ENCODE data around the gene UBE3C. TPM values are rescaled to one million over a fixed set of nuclear protein-coding genes. Genes with fewer than 3 reads are reported as not detected.

UBE3C gene
- total and polyA plus RNA-seq, 2 donors (not counting 3 experiments of a cell fraction or from before 2014, with no cell fraction given): 45.1 to 77.3 TPM

- Histone ChIP-seq H3K9ac (replicated peaks; ENCODE audit: extremely low read depth, insufficient read depth, low read length) (no peak overlapping the region), H2AFZ (ENCODE audit: low read depth, low read length) (no peak overlapping the region), H4K20me1 (replicated peaks; ENCODE audit: control insufficient read depth, extremely low read depth, insufficient read depth, low read length) (no peaks in the 10 kb centered on the region), H3K4me2 (ENCODE audit: insufficient read depth, low read length) (no peak overlapping the region), H3K36me3 (ENCODE audit: control insufficient read depth in 2 of 2, extremely low read depth in 1 of 2, insufficient read depth in 2 of 2, low read length in 2 of 2) (no peaks in the 10 kb centered on the region), H3K27me3 (ENCODE audit: control insufficient read depth in 2 of 2, insufficient read depth in 2 of 2, low read length in 2 of 2) (peaks cover 0 to 2% of the 10 kb centered on the region in 2 experiments), H3K4me3 (replicated peaks in 1 of 3; ENCODE audit: insufficient read depth in 1 of 3, low read depth in 1 of 3, low read length in 3 of 3) (no peak overlapping the region), H3K27ac (ENCODE audit: insufficient read depth, low read depth, low read length) (no peak overlapping the region), H3K9me3 (replicated peaks; ENCODE audit: control insufficient read depth, insufficient read depth, low read length) (no peaks in the 10 kb centered on the region), H3K79me2 (ENCODE audit: control insufficient read depth, insufficient read depth, low read length) (no peaks in the 10 kb centered on the region), H3K9me1 (replicated peaks; ENCODE audit: control insufficient read depth, extremely low read depth, insufficient read depth, low read length) (no peaks in the 10 kb centered on the region), H3K4me1 (ENCODE audit: control insufficient read depth, extremely low read depth, insufficient read depth, low read length) (peaks cover 9% of the 10 kb centered on the region)
- no peak for DNase-seq (ENCODE audit: low read depth, low spot score)
- ChIA-PET POLR2A (no interaction called here), CTCF (no interaction called here)
- TF ChIP-seq GATA2 (IDR thresholded peaks at IDR 0.05; ENCODE audit: insufficient read depth, insufficient read length, low read depth, low read length) (no peak), JUN (IDR thresholded peaks at IDR 0.05; ENCODE audit: borderline replicate concordance, insufficient read depth, insufficient read length, low read depth) (no peak), CTCF (IDR thresholded peaks at IDR 0.05; ENCODE audit: extremely low read depth in 1 of 2, insufficient read depth in 1 of 2, low read depth in 1 of 2, low read length in 2 of 2) (no peak), POLR2A (IDR thresholded peaks at IDR 0.05; ENCODE audit: low read depth, low read length) (no peak), POLR2AphosphoS5 (IDR thresholded peaks at IDR 0.05; ENCODE audit: insufficient read depth, low read depth, low read length) (no peak), FOS (IDR thresholded peaks at IDR 0.05; ENCODE audit: borderline replicate concordance, insufficient read depth, low read length) (no peak), EZH2 (IDR thresholded peaks at IDR 0.05; ENCODE audit: borderline replicate concordance, low read depth, low read length, severe bottlenecking) (no peak), MYC (IDR thresholded peaks at IDR 0.05; ENCODE audit: low read depth, low read length) (no peak)
- TF ChIP-seq, protein P1, sequence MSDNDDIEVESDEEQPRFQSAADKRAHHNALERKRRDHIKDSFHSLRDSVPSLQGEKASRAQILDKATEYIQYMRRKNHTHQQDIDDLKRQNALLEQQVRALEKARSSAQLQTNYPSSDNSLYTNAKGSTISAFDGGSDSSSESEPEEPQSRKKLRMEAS (IDR thresholded peaks at IDR 0.05; ENCODE audit: insufficient read depth, insufficient read length): no peak
- dilution Hi-C loops (cut with MboI; ENCODE audit: extremely low pct_ligation_motif_present, low sequenced_read_pairs) (no loop called here), intact Hi-C loops (cut with micrococcal nuclease) (no loop called here)
- no TSS peak for BruUV-seq (replicated peaks)
- FAIRE-seq: no peak
These were observed 5.4 kb upstream of the UBE3C start for GRCh38 chr7:157133304-157133703.

Measured in endothelial cell of umbilical vein (primary cell).